GM12892 (cell line): Measurements from ENCODE around the gene NTHL1.
"Not testable (repeated sequence)": the region's sequence is repeated elsewhere in the genome, so short reads cannot be mapped to it uniquely, and the experiment has no call there.

Experiments
- DNase-seq: peaks from one replicate; pipeline ENCODE4 v3.0.0; 2011; ENCODE audit not compliant: insufficient read length
- FAIRE-seq: peaks from 2 replicates; lab custom pipeline; 2011; peaks lifted over from hg19 to GRCh38; lab: Jason Lieb, UNC
- POLR2A ChIP-seq: IDR thresholded peaks from 2 replicates; pipeline ENCODE4 v1.6.1; 2011; ENCODE audit warnings: low read depth, low read length, control low read depth
- POLR2AphosphoS5 ChIP-seq: IDR thresholded peaks from 2 replicates; pipeline ENCODE4 v1.6.1; 2011; ENCODE audit warnings: low read depth, low read length, control low read depth
- TAF1 ChIP-seq: IDR thresholded peaks from 2 replicates; pipeline ENCODE4 v1.6.1; 2011; ENCODE audit warnings: low read depth, mild to moderate bottlenecking, control low read depth, low read length, borderline replicate concordance

The NTHL1 gene

GRCh38 chr16:2016407-2016922 lies 31.2 kb downstream of the NTHL1 start:
- no peak for FAIRE-seq
- TF ChIP-seq TAF1 (no peak), POLR2A (no peak), POLR2AphosphoS5 (no peak)
- no peak for DNase-seq

GRCh38 chr16:2015947-2016208 lies 31.8 kb downstream of the NTHL1 start:
- no peak for TF ChIP-seq POLR2AphosphoS5
- no peak for TF ChIP-seq TAF1
- no peak for TF ChIP-seq POLR2A
- FAIRE-seq: no peak
- DNase-seq: no peak

GRCh38 chr16:2015117-2015946 lies 32.3 kb downstream of the NTHL1 start:
- FAIRE-seq (no peak), DNase-seq (no peak)
- no peak for TF ChIP-seq POLR2A
- no peak for TF ChIP-seq POLR2AphosphoS5
- no peak for TF ChIP-seq TAF1

GRCh38 chr16:2013527-2013926 lies 34.1 kb downstream of the NTHL1 start:
- no peak for TF ChIP-seq TAF1
- no peak for TF ChIP-seq POLR2AphosphoS5
- no peak for TF ChIP-seq POLR2A
- FAIRE-seq (no peak), DNase-seq (no peak)

GRCh38 chr16:2011726-2012125 lies 35.9 kb downstream of the NTHL1 start:
- not testable (repeated sequence) for DNase-seq, FAIRE-seq

GRCh38 chr16:2009791-2010510 lies 37.7 kb downstream of the NTHL1 start, which contains the start of gene ZNF598:
Gene ZNF598 (minus strand): TSS chr16:2009821.
- FAIRE-seq: peak; percentile 85
- peak; percentile 81 for TF ChIP-seq POLR2AphosphoS5
- TF ChIP-seq POLR2A: peak; percentile 94
- peak; percentile 77; the same call in 1 of the 2 replicates for TF ChIP-seq TAF1
- DNase-seq: peak; percentile 98

GRCh38 chr16:2009164-2009711 lies 38.4 kb downstream of the NTHL1 start:
- no peak for FAIRE-seq
- peak; percentile 61 for DNase-seq

GRCh38 chr16:2008631-2009163 lies 38.9 kb downstream of the NTHL1 start:
- FAIRE-seq (peak; percentile 58), DNase-seq (no peak)
- TF ChIP-seq POLR2A: no peak
- TF ChIP-seq POLR2AphosphoS5: no peak
- TF ChIP-seq TAF1: no peak

More at GRCh38 chr16:2009164-2009711, 38.4 kb downstream of the NTHL1 start:
- TF ChIP-seq POLR2A (no peak), POLR2AphosphoS5 (no peak; the same call in 1 of the 2 replicates), TAF1 (no peak)

GRCh38 chr16:2008009-2008526 lies 39.6 kb downstream of the NTHL1 start:
- no peak for FAIRE-seq
- TF ChIP-seq TAF1: no peak
- TF ChIP-seq POLR2A: no peak
- no peak for TF ChIP-seq POLR2AphosphoS5
- DNase-seq: no peak

GRCh38 chr16:2007081-2007836 lies 40.4 kb downstream of the NTHL1 start:
- no peak for FAIRE-seq
- TF ChIP-seq POLR2AphosphoS5 (no peak), POLR2A (no peak), TAF1 (no peak)

More at GRCh38 chr16:2007081-2007836, 40.4 kb downstream of the NTHL1 start:
- no peak for DNase-seq
